ENCODE data around the gene CAVIN3. TPM values are rescaled to one million over a fixed set of nuclear protein-coding genes. Genes with fewer than 3 reads are reported as not detected.
A peak's percentile ranks its signal among the peaks of the same experiment; 100 is the strongest.

Gene CAVIN3
- total and polyA plus RNA-seq, 2 experiments from 2014 or later, result 33.2 to 34.2 TPM

GRCh38 chr11:6300325-6300724 is 20.0 kb downstream of the CAVIN3 start (continued):
- TF ChIP-seq ZNF462 (CRISPR knock-in tag; IDR thresholded peaks at IDR 0.05) (no peak), CTCF (conservative IDR thresholded peaks at IDR 0.05; ENCODE audit: low read depth in 2 of 2) (no peak), ZNF114 (CRISPR knock-in tag; IDR thresholded peaks at IDR 0.05) (no peak)

- H4K20me1 ChIP-seq (replicated peaks; ENCODE audit: insufficient read depth), result no peaks in the 10 kb centered on the region
- H3K27ac Mint-ChIP-seq, result peak overlapping the region; percentile 68
- no peaks in the 10 kb centered on the region for H3K36me3 ChIP-seq (ENCODE audit: insufficient read depth)
- H3K4me2 ChIP-seq, result no peak overlapping the region; the same call in 1 of the 2 replicates
- no peaks in the 10 kb centered on the region for H3K27me3 Mint-ChIP-seq (ENCODE audit: insufficient read depth, low read depth, poor library complexity)
- H3K36me3 Mint-ChIP-seq (ENCODE audit: low read depth), result no peaks in the 10 kb centered on the region
- H3K27ac ChIP-seq (ENCODE audit: low read depth), result no peak overlapping the region
- peaks cover 57% of the 10 kb centered on the region for H3K4me1 Mint-ChIP-seq
- ATAC-seq, result peak; percentile 94
- no peaks in the 10 kb centered on the region for H3K79me2 ChIP-seq (replicated peaks; ENCODE audit: insufficient read depth)
- no peak overlapping the region for H3K4me3 Mint-ChIP-seq
- H3F3A ChIP-seq (replicated peaks; ENCODE audit: low read depth), result no peaks in the 10 kb centered on the region
- H3K4me3 ChIP-seq, result no peak overlapping the region
- no peaks in the 10 kb centered on the region for H3K27me3 ChIP-seq (ENCODE audit: insufficient read depth)
- no peaks in the 10 kb centered on the region for H3K9me3 Mint-ChIP-seq
- H3K9me2 ChIP-seq (ENCODE audit: insufficient read depth), result no peaks in the 10 kb centered on the region
- H3K4me1 ChIP-seq (ENCODE audit: insufficient read depth), result peaks cover 42% of the 10 kb centered on the region
- peak; percentile 85 for DNase-seq (ENCODE audit: low spot score)
- no peak overlapping the region for H2AFZ ChIP-seq
- TF ChIP-seq ZNF114 (CRISPR knock-in tag; IDR thresholded peaks at IDR 0.05) (no peak), ZNF462 (CRISPR knock-in tag; IDR thresholded peaks at IDR 0.05) (0 out of 2 replicates have a peak, but pooled peaks have one; percentile 1), ETS1 (IDR thresholded peaks at IDR 0.05) (no peak), JUNB (IDR thresholded peaks at IDR 0.05; ENCODE audit: unreplicated experiment) (no peak), EZH2phosphoT487 (IDR thresholded peaks at IDR 0.05; ENCODE audit: unreplicated experiment) (no peak)
Observed at GRCh38 chr11:6298605-6299004, 21.7 kb downstream of the CAVIN3 start.
